Umbilical cord (tissue), 2 donors: ENCODE measurements around the gene AOAH. TPM values are rescaled to one million over a fixed set of nuclear protein-coding genes. Genes with fewer than 3 reads are reported as not detected.
A peak's percentile ranks its signal among the peaks of the same experiment; 100 is the strongest.
"Not testable (repeated sequence)": the region's sequence is repeated elsewhere in the genome, so short reads cannot be mapped to it uniquely, and the experiment has no call there.

Source experiments
- DNase-seq: peaks from one replicate; pipeline ENCODE4 v3.0.0-alpha.2; 2015; ENCODE audit warnings: low spot score
- total RNA-seq: library from RNA; depleted of rRNA; stranded (reverse); fragments of >200 nt; gene quantifications from one replicate; pipeline ENCODE4 v1.2.3, GENCODE V29; 2014; ENCODE audit warnings: low replicate concordance; ENCODE audit not compliant: insufficient read depth

The AOAH gene
- total RNA-seq, 1 donor from 2014 or later: 2.6 TPM

DNA sequence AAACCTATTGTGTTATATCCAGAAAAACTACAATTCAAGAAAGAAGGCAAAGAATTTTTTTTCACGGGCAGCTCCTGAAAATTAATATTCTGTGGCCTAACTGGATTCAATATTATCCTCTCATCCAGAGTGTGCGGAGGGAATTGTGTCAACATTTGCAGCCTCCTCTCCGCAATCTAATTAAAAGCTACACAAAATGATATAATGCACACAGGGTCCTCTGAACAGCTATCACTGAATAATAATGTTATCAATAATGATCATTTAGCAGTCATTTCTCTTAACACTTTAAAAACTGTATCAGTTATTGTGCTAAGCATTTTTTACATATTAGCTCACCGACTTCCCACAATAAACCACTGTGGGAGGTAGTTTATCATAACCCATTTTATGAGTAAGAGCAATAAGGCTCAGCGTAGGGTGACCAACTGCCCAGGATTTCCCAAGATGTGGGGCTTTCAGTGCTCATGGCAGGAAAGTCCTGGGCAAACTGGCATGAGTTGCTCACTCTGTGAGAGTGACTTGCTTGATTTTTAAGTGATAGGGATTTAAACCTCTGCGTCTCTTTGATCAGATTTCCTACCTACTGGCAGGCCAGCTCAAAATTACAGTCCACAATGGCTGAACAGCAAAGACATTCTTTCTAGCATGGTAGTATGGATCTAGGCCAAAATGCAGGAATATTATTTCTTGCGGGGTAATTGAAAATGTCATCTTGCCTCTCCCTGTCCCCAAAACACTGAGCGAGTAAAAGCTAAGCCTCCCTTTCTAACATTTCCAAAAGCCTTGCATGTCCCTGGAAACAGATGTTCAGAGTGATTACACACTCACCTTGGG lies 65.7 kb downstream of the AOAH start:
- no peak for DNase-seq

GRCh38 chr7:36657036-36657660 lies 67.1 kb downstream of the AOAH start:
- DNase-seq: no peak

DNA sequence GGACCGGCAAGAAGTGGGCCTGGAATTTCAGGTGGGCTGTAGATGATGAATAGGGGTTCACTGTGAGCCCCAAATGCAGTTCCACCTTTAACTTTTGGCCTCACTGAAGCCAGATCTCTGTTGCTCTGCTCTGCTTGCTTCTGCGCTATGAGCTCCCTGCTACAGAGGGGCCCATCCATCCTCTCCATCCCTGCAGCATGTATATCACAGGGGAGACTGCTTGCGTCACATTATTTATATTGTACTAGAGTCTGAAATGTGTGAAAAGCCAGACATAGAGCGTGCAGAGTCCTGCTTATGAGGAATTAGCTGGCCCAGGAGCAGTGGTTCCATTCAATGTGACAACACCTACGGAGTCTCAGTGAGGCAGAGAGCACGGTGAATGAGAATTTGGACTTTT lies 69.9 kb downstream of the AOAH start:
- no peak for DNase-seq

DNA sequence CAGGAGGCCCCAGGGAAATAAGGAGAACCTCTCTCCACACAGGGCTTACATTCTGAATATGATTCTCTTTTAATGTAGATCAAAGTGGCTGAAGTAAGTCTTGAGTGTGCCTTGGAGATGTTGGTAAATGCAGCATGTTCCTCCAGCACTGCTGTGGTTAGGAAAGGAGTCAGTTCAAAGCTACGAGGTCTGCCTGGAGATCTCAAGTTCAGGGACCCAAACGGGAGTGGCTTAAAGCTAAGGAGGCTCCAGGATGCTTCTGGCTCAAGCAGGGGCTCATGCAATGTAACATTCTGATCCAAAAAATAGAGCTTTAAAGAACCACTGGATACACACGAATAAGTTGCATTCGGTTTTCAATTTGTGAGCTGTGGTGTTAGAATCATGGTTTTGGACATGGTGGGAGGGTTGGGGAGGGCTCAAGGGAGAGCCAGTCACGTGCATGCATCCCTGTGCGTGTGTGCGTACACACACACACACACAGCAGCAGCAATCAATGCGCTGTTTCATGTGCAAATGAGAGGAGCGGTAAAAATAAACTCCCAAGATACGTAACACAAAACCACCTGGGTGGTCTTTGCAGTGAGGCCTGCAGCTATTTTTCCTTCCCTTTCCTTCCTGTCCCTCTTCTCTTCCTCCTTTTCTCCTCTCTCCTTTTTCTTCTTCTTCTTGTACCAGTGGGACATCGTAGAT lies 70.5 kb downstream of the AOAH start:
- DNase-seq: peak; percentile 11

DNA sequence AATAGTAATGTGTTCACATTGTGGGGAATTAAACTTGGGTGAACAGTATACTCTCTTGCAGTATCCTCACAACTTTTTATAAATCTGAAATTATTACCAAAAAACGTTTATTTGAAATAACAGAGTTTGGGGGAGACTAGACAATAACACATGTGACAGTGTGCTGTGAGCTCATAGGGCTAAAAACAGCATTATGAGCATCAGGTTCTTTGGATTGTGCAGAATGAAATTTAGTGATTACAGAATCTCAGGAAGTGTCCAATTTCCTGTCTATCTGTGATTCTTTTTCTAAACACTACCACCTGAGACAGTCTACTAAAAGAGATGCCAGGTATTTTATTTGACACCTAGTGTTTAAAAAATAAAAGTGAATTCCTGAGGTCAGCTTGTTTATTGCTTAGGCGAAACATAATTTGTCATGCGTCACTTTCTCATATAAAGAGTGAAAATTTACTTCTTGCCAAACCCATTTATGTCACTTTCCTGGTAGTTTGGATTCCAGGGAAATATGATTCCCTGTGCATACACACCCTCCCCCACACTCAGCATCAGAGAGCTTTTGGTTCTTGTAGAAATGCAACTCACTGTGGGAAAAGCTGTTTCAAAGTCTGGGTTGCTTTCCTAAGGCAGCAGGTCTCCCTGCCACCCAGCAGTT lies 71.2 kb downstream of the AOAH start:
- peak; percentile 9 for DNase-seq

GRCh38 chr7:36652431-36652830 lies 71.9 kb downstream of the AOAH start:
- no peak for DNase-seq

DNA sequence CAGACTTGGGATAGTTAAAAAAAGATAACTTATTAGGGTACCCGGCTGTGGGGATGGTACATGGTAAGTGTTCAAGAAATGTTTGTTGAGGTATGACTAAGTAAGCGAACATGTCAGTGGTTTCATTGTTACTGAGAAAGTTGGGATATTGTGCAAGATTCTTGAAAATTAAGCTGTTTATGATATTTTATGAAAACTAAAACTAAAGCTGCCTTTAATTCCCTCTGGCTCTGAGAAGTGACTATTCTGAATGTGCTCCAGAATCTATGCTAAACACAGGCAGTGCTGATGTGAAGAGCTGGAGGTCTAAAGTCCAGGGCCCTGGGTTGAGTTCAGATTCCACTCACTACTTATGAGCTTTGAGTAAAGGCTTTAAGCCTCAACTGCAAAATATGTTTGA lies 72.9 kb downstream of the AOAH start:
- DNase-seq: no peak

- no peak for DNase-seq
These were observed 73.5 kb downstream of the AOAH start for GRCh38 chr7:36650766-36651312.

DNA sequence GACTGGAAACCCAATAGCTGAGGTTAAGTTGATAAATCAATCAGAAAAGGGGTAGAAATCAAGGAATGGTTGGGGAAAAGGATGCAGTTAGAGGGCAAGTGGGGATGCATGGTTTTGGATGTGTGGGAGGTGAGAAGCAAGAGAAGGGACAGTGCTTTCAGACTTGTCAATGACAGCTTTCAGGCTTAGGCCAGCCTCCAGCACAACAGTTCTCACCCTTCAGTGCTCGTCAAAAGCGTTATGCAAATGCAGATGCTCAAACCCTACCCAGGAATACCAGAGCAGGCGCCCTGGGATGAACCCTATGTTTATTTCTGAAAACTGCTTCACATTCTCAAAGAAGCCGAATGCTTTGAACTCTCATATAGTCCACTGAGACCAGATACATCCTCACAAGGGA lies 74.0 kb downstream of the AOAH start:
- no peak for DNase-seq

DNA sequence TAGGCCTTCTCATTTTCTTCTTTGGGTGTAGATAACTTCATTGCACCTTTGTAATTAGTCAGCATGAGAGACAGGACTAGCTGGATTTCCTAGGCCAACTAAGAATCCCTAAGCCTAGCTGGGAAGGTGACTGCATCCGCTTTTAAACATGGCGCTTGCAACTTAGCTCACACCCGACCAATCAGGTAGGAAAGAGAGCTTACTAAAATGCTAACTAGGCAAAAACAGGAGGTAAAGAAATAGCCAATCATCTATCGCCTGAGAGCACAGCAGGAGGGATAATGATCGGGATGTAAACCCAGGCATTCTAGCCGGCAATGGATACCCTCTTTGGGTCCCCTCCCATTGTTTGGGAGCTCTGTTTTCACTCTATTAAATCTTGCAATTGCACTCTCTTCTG lies 75.0 kb downstream of the AOAH start:
- DNase-seq: not testable (repeated sequence)

DNA sequence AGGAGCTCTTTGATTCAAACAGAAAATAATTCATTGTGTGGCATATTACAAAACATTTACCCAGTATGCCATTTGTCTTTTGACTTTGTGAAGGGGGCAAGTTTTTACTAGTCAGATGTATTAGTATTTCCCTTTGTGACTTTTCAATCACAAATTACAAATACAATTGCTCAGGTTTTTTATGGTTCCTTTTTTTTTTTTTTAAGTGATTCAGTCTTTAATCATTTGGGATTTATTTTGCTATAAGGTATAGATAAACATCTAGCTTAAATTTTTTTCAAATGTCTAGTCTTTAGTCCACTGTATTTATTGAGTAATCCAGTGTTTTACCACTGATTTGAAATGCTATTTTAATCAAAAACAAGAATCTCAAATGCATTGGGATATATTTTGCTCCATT lies 75.9 kb downstream of the AOAH start:
- no peak for DNase-seq

- DNase-seq: no peak
These were observed 79.5 kb downstream of the AOAH start for GRCh38 chr7:36644625-36645422.

- DNase-seq: no peak
These were observed 81.9 kb downstream of the AOAH start for GRCh38 chr7:36642414-36642813.

GRCh38 chr7:36642010-36642409 lies 82.3 kb downstream of the AOAH start:
- no peak for DNase-seq

DNA sequence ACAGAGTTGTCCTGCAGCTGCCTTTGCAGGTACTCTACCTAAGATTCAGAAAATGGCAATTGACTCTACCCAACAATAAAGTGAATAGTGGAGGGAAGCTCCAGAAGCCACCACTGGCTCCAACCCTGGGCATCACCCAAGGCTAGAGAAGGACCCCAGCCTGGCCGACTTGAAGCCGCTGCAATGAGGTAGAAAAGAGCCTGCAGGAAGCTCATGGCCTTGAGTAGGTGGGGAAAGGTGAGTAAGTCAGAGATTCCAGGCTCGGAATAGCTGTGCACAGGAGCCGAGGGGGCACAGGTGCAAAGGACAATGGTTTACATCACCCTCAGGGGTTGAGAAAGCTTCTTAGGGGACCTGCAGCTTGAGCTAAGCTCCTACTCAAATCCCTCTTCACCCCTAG lies 83.6 kb downstream of the AOAH start:
- DNase-seq: no peak

- no peak for DNase-seq
These were observed 84.5 kb downstream of the AOAH start for GRCh38 chr7:36639826-36640225.

- DNase-seq: no peak
These were observed 85.6 kb downstream of the AOAH start for GRCh38 chr7:36638586-36639263.

DNA sequence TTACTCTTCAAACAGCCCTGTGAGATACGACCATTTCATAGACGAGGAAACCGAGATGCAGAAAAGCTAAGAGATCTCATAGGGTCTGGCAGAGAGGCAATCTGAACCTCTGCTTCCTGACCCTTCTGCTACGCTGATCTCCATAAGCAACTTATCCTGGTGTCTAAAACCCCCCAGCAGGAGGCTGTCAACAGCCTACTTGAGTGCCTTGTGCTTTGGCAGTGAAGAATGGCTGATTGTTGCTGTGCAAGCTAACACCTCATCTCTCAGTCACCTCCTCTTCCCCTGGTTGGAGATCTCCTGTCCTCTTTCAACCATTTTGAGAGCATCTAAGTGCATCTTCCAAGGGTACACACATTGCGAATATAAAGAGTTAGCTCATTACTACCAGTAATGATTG lies 86.2 kb downstream of the AOAH start:
- no peak for DNase-seq

GRCh38 chr7:36637417-36637816 lies 86.9 kb downstream of the AOAH start:
- no peak for DNase-seq

GRCh38 chr7:36636126-36636525 lies 88.2 kb downstream of the AOAH start:
- no peak for DNase-seq
